HCEC 1CT (cell line): Measurements from ENCODE around the gene SERTAD2.

Experiments used
- DNase-seq: peaks from one replicate; pipeline ENCODE4 v3.0.0-alpha.2; 2017

The SERTAD2 gene

GRCh38 chr2:64653109-64654062, at the start of gene SERTAD2:
Gene SERTAD2, minus strand, starts transcription at chr2:64653913. Its CDS starts 17,042 bp downstream, at chr2:64636871.
- peak; percentile 90 for DNase-seq

- DNase-seq, result peak; percentile 71
Observed at GRCh38 chr2:64700133-64700809, 46.6 kb upstream of the SERTAD2 start.

- DNase-seq, result no peak
Observed at GRCh38 chr2:64699712-64700111, 46.0 kb upstream of the SERTAD2 start.

GRCh38 chr2:64698668-64699444, 45.1 kb upstream of the SERTAD2 start:
- DNase-seq, result peak; percentile 97

GRCh38 chr2:64698177-64698643, 44.5 kb upstream of the SERTAD2 start:
- no peak for DNase-seq

- DNase-seq, result no peak
Observed at GRCh38 chr2:64697297-64698176, 43.8 kb upstream of the SERTAD2 start.

- no peak for DNase-seq
Observed at GRCh38 chr2:64696636-64697035, 42.9 kb upstream of the SERTAD2 start.

GRCh38 chr2:64695721-64696261, 42.1 kb upstream of the SERTAD2 start:
- no peak for DNase-seq

- DNase-seq, result peak; percentile 59
Observed at GRCh38 chr2:64692401-64692800, 38.7 kb upstream of the SERTAD2 start.

- DNase-seq, result no peak
Observed at GRCh38 chr2:64688909-64689308, 35.2 kb upstream of the SERTAD2 start.

- no peak for DNase-seq
Observed at GRCh38 chr2:64686283-64686956, 32.7 kb upstream of the SERTAD2 start.

- DNase-seq, result no peak
Observed at GRCh38 chr2:64685430-64685829, 31.7 kb upstream of the SERTAD2 start.

GRCh38 chr2:64683771-64684510, 30.2 kb upstream of the SERTAD2 start:
- DNase-seq, result no peak

GRCh38 chr2:64681479-64681967, 27.8 kb upstream of the SERTAD2 start:
- no peak for DNase-seq

- no peak for DNase-seq
Observed at GRCh38 chr2:64679673-64680425, 26.1 kb upstream of the SERTAD2 start.

GRCh38 chr2:64678771-64679590, 25.3 kb upstream of the SERTAD2 start:
- no peak for DNase-seq

- DNase-seq, result no peak
Observed at GRCh38 chr2:64677530-64677929, 23.8 kb upstream of the SERTAD2 start.

- no peak for DNase-seq
Observed at GRCh38 chr2:64675860-64676259, 22.1 kb upstream of the SERTAD2 start.
